HEK293 (cell line): Measurements from ENCODE around the gene EIF1AX.
"Not testable (repeated sequence)": the region's sequence is repeated elsewhere in the genome, so short reads cannot be mapped to it uniquely, and the experiment has no call there.

Experiments
- CTCF ChIP-seq: fragments of 450-650 bp; formaldehyde crosslinking; IDR thresholded peaks from 2 replicates; pipeline ENCODE4 v1.5.1; 2016; ENCODE audit warnings: missing biosample characterization, missing genetic modification characterization
- ZBTB6 ChIP-seq: fragments of 450-650 bp; formaldehyde crosslinking; IDR thresholded peaks from 2 replicates; pipeline ENCODE4 v1.5.1; 2017; ENCODE audit warnings: missing biosample characterization, missing genetic modification characterization
- ZBTB8A ChIP-seq: fragments of 450-650 bp; formaldehyde crosslinking; IDR thresholded peaks from 2 replicates; pipeline ENCODE4 v1.5.1; 2016; ENCODE audit warnings: missing biosample characterization, missing genetic modification characterization
- ZNF596 ChIP-seq: fragments of 450-650 bp; IDR thresholded peaks from 2 replicates; pipeline ENCODE4 v1.5.0; 2018; ENCODE audit warnings: missing biosample characterization, mild to moderate bottlenecking, missing genetic modification characterization, moderate library complexity
- ZNF645 ChIP-seq: fragments of 450-650 bp; formaldehyde crosslinking; IDR thresholded peaks from 2 replicates; pipeline ENCODE4; 2016; ENCODE audit warnings: missing biosample characterization, missing genetic modification characterization
- ZSCAN16 ChIP-seq: fragments of 450-650 bp; formaldehyde crosslinking; IDR thresholded peaks from 2 replicates; pipeline ENCODE4 v1.5.1; 2016; ENCODE audit warnings: missing biosample characterization, missing genetic modification characterization
- TF ChIP-seq, protein P1 (sequence below): fragments of 450-650 bp; formaldehyde crosslinking; IDR thresholded peaks from 2 replicates; pipeline ENCODE4 v1.5.1; 2017; ENCODE audit warnings: missing biosample characterization, mild to moderate bottlenecking, missing genetic modification characterization, moderate library complexity
- TF ChIP-seq, protein P2 (sequence below): fragments of 450-650 bp; formaldehyde crosslinking; IDR thresholded peaks from 2 replicates; pipeline ENCODE4 v1.5.1; 2016; ENCODE audit warnings: missing biosample characterization, missing genetic modification characterization

DNA sequence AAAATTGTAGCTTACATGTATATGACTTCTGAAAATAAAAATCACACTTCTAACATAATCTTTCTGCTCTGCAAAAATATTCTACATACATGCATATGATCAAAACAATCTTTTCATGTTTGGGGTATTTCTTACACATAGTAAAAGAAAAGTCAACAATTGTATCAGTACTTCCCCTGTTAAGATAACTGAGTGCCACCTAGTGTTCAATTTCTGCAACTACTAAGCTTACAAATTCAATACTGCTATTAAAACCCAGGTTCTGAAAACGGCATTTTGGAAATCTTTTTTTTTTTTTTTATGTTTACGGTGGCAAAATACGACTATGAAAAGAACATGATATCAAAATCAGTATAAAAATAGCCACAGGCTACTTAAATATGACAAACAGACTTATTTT is 14.2 kb downstream of the EIF1AX start:
- not testable (repeated sequence) for TF ChIP-seq ZNF645 (tag by site-specific recombination); CTCF; ZBTB8A (tag by site-specific recombination); ZBTB6; ZSCAN16 (tag by site-specific recombination); ZNF596 (tag by site-specific recombination)
- TF ChIP-seq, protein P1, sequence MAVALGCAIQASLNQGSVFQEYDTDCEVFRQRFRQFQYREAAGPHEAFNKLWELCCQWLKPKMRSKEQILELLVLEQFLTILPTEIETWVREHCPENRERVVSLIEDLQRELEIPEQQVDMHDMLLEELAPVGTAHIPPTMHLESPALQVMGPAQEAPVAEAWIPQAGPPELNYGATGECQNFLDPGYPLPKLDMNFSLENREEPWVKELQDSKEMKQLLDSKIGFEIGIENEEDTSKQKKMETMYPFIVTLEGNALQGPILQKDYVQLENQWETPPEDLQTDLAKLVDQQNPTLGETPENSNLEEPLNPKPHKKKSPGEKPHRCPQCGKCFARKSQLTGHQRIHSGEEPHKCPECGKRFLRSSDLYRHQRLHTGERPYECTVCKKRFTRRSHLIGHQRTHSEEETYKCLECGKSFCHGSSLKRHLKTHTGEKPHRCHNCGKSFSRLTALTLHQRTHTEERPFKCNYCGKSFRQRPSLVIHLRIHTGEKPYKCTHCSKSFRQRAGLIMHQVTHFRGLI (tag by site-specific recombination), result not testable (repeated sequence)
- TF ChIP-seq, protein P2, sequence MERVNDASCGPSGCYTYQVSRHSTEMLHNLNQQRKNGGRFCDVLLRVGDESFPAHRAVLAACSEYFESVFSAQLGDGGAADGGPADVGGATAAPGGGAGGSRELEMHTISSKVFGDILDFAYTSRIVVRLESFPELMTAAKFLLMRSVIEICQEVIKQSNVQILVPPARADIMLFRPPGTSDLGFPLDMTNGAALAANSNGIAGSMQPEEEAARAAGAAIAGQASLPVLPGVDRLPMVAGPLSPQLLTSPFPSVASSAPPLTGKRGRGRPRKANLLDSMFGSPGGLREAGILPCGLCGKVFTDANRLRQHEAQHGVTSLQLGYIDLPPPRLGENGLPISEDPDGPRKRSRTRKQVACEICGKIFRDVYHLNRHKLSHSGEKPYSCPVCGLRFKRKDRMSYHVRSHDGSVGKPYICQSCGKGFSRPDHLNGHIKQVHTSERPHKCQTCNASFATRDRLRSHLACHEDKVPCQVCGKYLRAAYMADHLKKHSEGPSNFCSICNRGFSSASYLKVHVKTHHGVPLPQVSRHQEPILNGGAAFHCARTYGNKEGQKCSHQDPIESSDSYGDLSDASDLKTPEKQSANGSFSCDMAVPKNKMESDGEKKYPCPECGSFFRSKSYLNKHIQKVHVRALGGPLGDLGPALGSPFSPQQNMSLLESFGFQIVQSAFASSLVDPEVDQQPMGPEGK (tag by site-specific recombination), result not testable (repeated sequence)
